GM19035 (cell line): Measurements from ENCODE around the gene TMTC2.

Experiments
- ATAC-seq: cut with Tn5 transposase; IDR thresholded peaks from one replicate; pipeline ENCODE4 v1.9.1; 2021; ENCODE audit not compliant: unreplicated experiment

Gene TMTC2

GRCh38 chr12:82942521-82942920 is 255.8 kb downstream of the TMTC2 start:
- ATAC-seq, result no peak

- no peak for ATAC-seq
These were observed 256.3 kb downstream of the TMTC2 start for GRCh38 chr12:82942991-82943401.

GRCh38 chr12:82948491-82948890 is 261.8 kb downstream of the TMTC2 start:
- no peak for ATAC-seq

GRCh38 chr12:82950356-82950755 is 263.6 kb downstream of the TMTC2 start:
- ATAC-seq, result no peak

GRCh38 chr12:82952946-82953345 is 266.2 kb downstream of the TMTC2 start:
- ATAC-seq, result no peak

GRCh38 chr12:82953397-82953796 is 266.7 kb downstream of the TMTC2 start:
- no peak for ATAC-seq

- no peak for ATAC-seq
These were observed 267.4 kb downstream of the TMTC2 start for GRCh38 chr12:82954064-82954463.

- no peak for ATAC-seq
These were observed 267.9 kb downstream of the TMTC2 start for GRCh38 chr12:82954572-82954971.

- no peak for ATAC-seq
These were observed 268.3 kb downstream of the TMTC2 start for GRCh38 chr12:82955043-82955442.

GRCh38 chr12:82958966-82959365 is 272.3 kb downstream of the TMTC2 start:
- ATAC-seq, result no peak

GRCh38 chr12:82959821-82960220 is 273.1 kb downstream of the TMTC2 start:
- no peak for ATAC-seq

GRCh38 chr12:82961835-82962234 is 275.1 kb downstream of the TMTC2 start:
- no peak for ATAC-seq

GRCh38 chr12:82963956-82964355 is 277.2 kb downstream of the TMTC2 start:
- no peak for ATAC-seq

GRCh38 chr12:82964446-82964845 is 277.7 kb downstream of the TMTC2 start:
- no peak for ATAC-seq

- no peak for ATAC-seq
These were observed 279.4 kb downstream of the TMTC2 start for GRCh38 chr12:82966001-82966559.

- no peak for ATAC-seq
These were observed 282.1 kb downstream of the TMTC2 start for GRCh38 chr12:82968631-82969367.

- no peak for ATAC-seq
These were observed 283.9 kb downstream of the TMTC2 start for GRCh38 chr12:82970614-82971013.

GRCh38 chr12:82971584-82971983 is 284.9 kb downstream of the TMTC2 start:
- ATAC-seq, result no peak

GRCh38 chr12:82972624-82973023 is 285.9 kb downstream of the TMTC2 start:
- ATAC-seq, result no peak

- ATAC-seq, result no peak
These were observed 286.9 kb downstream of the TMTC2 start for GRCh38 chr12:82973592-82973991.

GRCh38 chr12:82981150-82981549 is 294.4 kb downstream of the TMTC2 start:
- ATAC-seq, result no peak

GRCh38 chr12:82994117-82994516 is 307.4 kb downstream of the TMTC2 start:
- ATAC-seq, result no peak
